ENCODE measurements around the gene C4orf50.

The C4orf50 gene

GRCh38 chr4:5922556-5922955 is 95.7 kb downstream of the C4orf50 start:
- Mint-ChIP-seq H3K4me1 (no peaks in the 10 kb centered on the region), H3K36me3 (no peaks in the 10 kb centered on the region), H3K4me3 (no peak overlapping the region), H3K27me3 (peaks cover 6% of the 10 kb centered on the region), H3K9me3 (no peaks in the 10 kb centered on the region), H3K27ac (no peak overlapping the region)

- no peak overlapping the region for H3K27ac Mint-ChIP-seq
- H3K4me3 Mint-ChIP-seq = no peak overlapping the region
- peaks cover 4% of the 10 kb centered on the region for H3K27me3 Mint-ChIP-seq
- no peaks in the 10 kb centered on the region for H3K4me1 Mint-ChIP-seq
- no peaks in the 10 kb centered on the region for H3K36me3 Mint-ChIP-seq
- H3K9me3 Mint-ChIP-seq = no peaks in the 10 kb centered on the region
Observed at GRCh38 chr4:5921981-5922380, 96.2 kb downstream of the C4orf50 start.

- Mint-ChIP-seq H3K4me3 (no peak overlapping the region), H3K27me3 (peaks cover 4% of the 10 kb centered on the region), H3K27ac (no peak overlapping the region), H3K9me3 (no peaks in the 10 kb centered on the region), H3K4me1 (no peaks in the 10 kb centered on the region), H3K36me3 (no peaks in the 10 kb centered on the region)
Observed at GRCh38 chr4:5921101-5921980, 96.9 kb downstream of the C4orf50 start.

GRCh38 chr4:5919571-5919970 is 98.7 kb downstream of the C4orf50 start:
- Mint-ChIP-seq H3K4me3 (no peak overlapping the region), H3K36me3 (no peaks in the 10 kb centered on the region)

GRCh38 chr4:5919044-5919443 is 99.2 kb downstream of the C4orf50 start:
- no peaks in the 10 kb centered on the region for H3K9me3 Mint-ChIP-seq
- H3K4me1 Mint-ChIP-seq = no peaks in the 10 kb centered on the region
- no peak overlapping the region for H3K4me3 Mint-ChIP-seq
- H3K27me3 Mint-ChIP-seq = peaks cover 4% of the 10 kb centered on the region
- H3K27ac Mint-ChIP-seq = no peak overlapping the region
- H3K36me3 Mint-ChIP-seq = no peaks in the 10 kb centered on the region

More at GRCh38 chr4:5919571-5919970, 98.7 kb downstream of the C4orf50 start:
- no peaks in the 10 kb centered on the region for H3K4me1 Mint-ChIP-seq
- H3K27me3 Mint-ChIP-seq = peaks cover 4% of the 10 kb centered on the region
- H3K9me3 Mint-ChIP-seq = no peaks in the 10 kb centered on the region
- H3K27ac Mint-ChIP-seq = no peak overlapping the region

- Mint-ChIP-seq H3K27me3 (peaks cover 4% of the 10 kb centered on the region), H3K4me1 (no peaks in the 10 kb centered on the region), H3K4me3 (no peak overlapping the region), H3K36me3 (no peaks in the 10 kb centered on the region), H3K27ac (no peak overlapping the region), H3K9me3 (no peaks in the 10 kb centered on the region)
Observed at GRCh38 chr4:5918331-5918985, 99.8 kb downstream of the C4orf50 start.

GRCh38 chr4:5917672-5918071 is 100.6 kb downstream of the C4orf50 start:
- Mint-ChIP-seq H3K36me3 (no peaks in the 10 kb centered on the region), H3K4me3 (no peak overlapping the region), H3K4me1 (no peaks in the 10 kb centered on the region), H3K27ac (no peak overlapping the region), H3K9me3 (no peaks in the 10 kb centered on the region), H3K27me3 (peaks cover 4% of the 10 kb centered on the region)

GRCh38 chr4:5916229-5916628 is 102.0 kb downstream of the C4orf50 start:
- Mint-ChIP-seq H3K27ac (no peak overlapping the region), H3K9me3 (no peaks in the 10 kb centered on the region)

GRCh38 chr4:5913454-5913853 is 104.8 kb downstream of the C4orf50 start:
- no peak overlapping the region for H3K4me3 Mint-ChIP-seq
- no peaks in the 10 kb centered on the region for H3K36me3 Mint-ChIP-seq
- H3K27ac Mint-ChIP-seq = no peak overlapping the region
- H3K9me3 Mint-ChIP-seq = peaks cover 5% of the 10 kb centered on the region
- H3K27me3 Mint-ChIP-seq = no peaks in the 10 kb centered on the region
- no peaks in the 10 kb centered on the region for H3K4me1 Mint-ChIP-seq

More at GRCh38 chr4:5916229-5916628, 102.0 kb downstream of the C4orf50 start:
- Mint-ChIP-seq H3K27me3 (peaks cover 4% of the 10 kb centered on the region), H3K4me1 (no peaks in the 10 kb centered on the region), H3K36me3 (no peaks in the 10 kb centered on the region), H3K4me3 (no peak overlapping the region)

- no peak overlapping the region for H3K4me3 Mint-ChIP-seq
Observed at GRCh38 chr4:5912614-5913019, 105.6 kb downstream of the C4orf50 start.

GRCh38 chr4:5908876-5909427 is 109.3 kb downstream of the C4orf50 start:
- H3K27me3 Mint-ChIP-seq = peaks cover 5% of the 10 kb centered on the region
- no peak overlapping the region for H3K27ac Mint-ChIP-seq
- H3K9me3 Mint-ChIP-seq = peaks cover 17% of the 10 kb centered on the region
- H3K36me3 Mint-ChIP-seq = no peaks in the 10 kb centered on the region
- no peak overlapping the region for H3K4me3 Mint-ChIP-seq
- H3K4me1 Mint-ChIP-seq = no peaks in the 10 kb centered on the region

More at GRCh38 chr4:5912614-5913019, 105.6 kb downstream of the C4orf50 start:
- peaks cover 12% of the 10 kb centered on the region for H3K9me3 Mint-ChIP-seq
- no peaks in the 10 kb centered on the region for H3K36me3 Mint-ChIP-seq
- H3K27ac Mint-ChIP-seq = no peak overlapping the region
- H3K27me3 Mint-ChIP-seq = no peaks in the 10 kb centered on the region
- H3K4me1 Mint-ChIP-seq = no peaks in the 10 kb centered on the region

GRCh38 chr4:5906191-5906590 is 112.0 kb downstream of the C4orf50 start:
- H3K36me3 Mint-ChIP-seq = no peaks in the 10 kb centered on the region
- no peak overlapping the region for H3K27ac Mint-ChIP-seq
- peaks cover 5% of the 10 kb centered on the region for H3K27me3 Mint-ChIP-seq
- H3K4me3 Mint-ChIP-seq = no peak overlapping the region
- no peaks in the 10 kb centered on the region for H3K4me1 Mint-ChIP-seq
- H3K9me3 Mint-ChIP-seq = peaks cover 17% of the 10 kb centered on the region

- no peak overlapping the region for H3K27ac Mint-ChIP-seq
- no peak overlapping the region for H3K4me3 Mint-ChIP-seq
- peaks cover 17% of the 10 kb centered on the region for H3K9me3 Mint-ChIP-seq
- peaks cover 5% of the 10 kb centered on the region for H3K27me3 Mint-ChIP-seq
- H3K36me3 Mint-ChIP-seq = no peaks in the 10 kb centered on the region
- H3K4me1 Mint-ChIP-seq = no peaks in the 10 kb centered on the region
Observed at GRCh38 chr4:5905714-5906113, 112.5 kb downstream of the C4orf50 start.

GRCh38 chr4:5900844-5901243 is 117.4 kb downstream of the C4orf50 start:
- Mint-ChIP-seq H3K4me3 (no peak overlapping the region), H3K9me3 (peaks cover 6% of the 10 kb centered on the region), H3K4me1 (no peaks in the 10 kb centered on the region), H3K36me3 (no peaks in the 10 kb centered on the region), H3K27me3 (peaks cover 3% of the 10 kb centered on the region), H3K27ac (no peak overlapping the region)

- H3K27ac Mint-ChIP-seq = no peak overlapping the region
- peaks cover 6% of the 10 kb centered on the region for H3K9me3 Mint-ChIP-seq
- H3K36me3 Mint-ChIP-seq = no peaks in the 10 kb centered on the region
- H3K27me3 Mint-ChIP-seq = peaks cover 5% of the 10 kb centered on the region
- no peaks in the 10 kb centered on the region for H3K4me1 Mint-ChIP-seq
- no peak overlapping the region for H3K4me3 Mint-ChIP-seq
Observed at GRCh38 chr4:5899881-5900280, 118.3 kb downstream of the C4orf50 start.

GRCh38 chr4:5899396-5899795 is 118.8 kb downstream of the C4orf50 start:
- no peaks in the 10 kb centered on the region for H3K36me3 Mint-ChIP-seq
- H3K27me3 Mint-ChIP-seq = peaks cover 5% of the 10 kb centered on the region
- H3K4me1 Mint-ChIP-seq = no peaks in the 10 kb centered on the region
- no peak overlapping the region for H3K27ac Mint-ChIP-seq
- no peak overlapping the region for H3K4me3 Mint-ChIP-seq
- H3K9me3 Mint-ChIP-seq = peaks cover 6% of the 10 kb centered on the region
